Measurements from ENCODE around the gene EPHA3. TPM values are rescaled to one million over a fixed set of nuclear protein-coding genes. Genes with fewer than 3 reads are reported as not detected.

EPHA3 gene
- total RNA-seq, 1 experiment from 2014 or later, result not detected

- no peak for DNase-seq
- no peaks in the 10 kb centered on the region for H3K27me3 Mint-ChIP-seq (ENCODE audit: insufficient read depth, unreplicated experiment)
- no peaks in the 10 kb centered on the region for H3K9me3 Mint-ChIP-seq (ENCODE audit: unreplicated experiment)
- Histone ChIP-seq H3K36me3 (ENCODE audit: control insufficient read depth, insufficient read depth, low read length) (no peaks in the 10 kb centered on the region), H3K9me3 (no peaks in the 10 kb centered on the region), H3K4me1 (no peaks in the 10 kb centered on the region), H3K4me3 (ENCODE audit: low read depth, low read length) (no peak overlapping the region), H3K27me3 (replicated peaks; ENCODE audit: control insufficient read depth, insufficient read depth, low read length) (no peaks in the 10 kb centered on the region)
- ChIA-PET POLR2A (no interaction called here), CTCF (no interaction called here)
- TF ChIP-seq CTCF (IDR thresholded peaks at IDR 0.05; ENCODE audit: insufficient read depth in 1 of 2, low read depth in 1 of 2, low read length in 1 of 2, severe bottlenecking in 1 of 2, unreplicated experiment in 1 of 2), result no peak
- BruUV-seq (replicated peaks), result no TSS peak
- intact Hi-C loops (cut with micrococcal nuclease; ENCODE audit: unreplicated experiment), result no loop called here
- H3K4me1 Mint-ChIP-seq (ENCODE audit: low read depth, unreplicated experiment), result no peaks in the 10 kb centered on the region
- H3K27ac Mint-ChIP-seq (ENCODE audit: unreplicated experiment), result no peak overlapping the region
- H3K36me3 Mint-ChIP-seq (ENCODE audit: insufficient read depth, unreplicated experiment), result no peaks in the 10 kb centered on the region
- H3K4me3 Mint-ChIP-seq (ENCODE audit: unreplicated experiment), result no peak overlapping the region
These were observed 143.3 kb downstream of the EPHA3 start for GRCh38 chr3:89250742-89251141.

- H3K27ac Mint-ChIP-seq (ENCODE audit: unreplicated experiment), result no peak overlapping the region
- Histone ChIP-seq H3K36me3 (ENCODE audit: control insufficient read depth, insufficient read depth, low read length) (no peaks in the 10 kb centered on the region), H3K4me1 (no peaks in the 10 kb centered on the region), H3K4me3 (ENCODE audit: low read depth, low read length) (no peak overlapping the region), H3K9me3 (no peaks in the 10 kb centered on the region), H3K27me3 (replicated peaks; ENCODE audit: control insufficient read depth, insufficient read depth, low read length) (no peaks in the 10 kb centered on the region)
- H3K9me3 Mint-ChIP-seq (ENCODE audit: unreplicated experiment), result no peaks in the 10 kb centered on the region
- no peaks in the 10 kb centered on the region for H3K27me3 Mint-ChIP-seq (ENCODE audit: insufficient read depth, unreplicated experiment)
- no TSS peak for BruUV-seq (replicated peaks)
- no peaks in the 10 kb centered on the region for H3K36me3 Mint-ChIP-seq (ENCODE audit: insufficient read depth, unreplicated experiment)
- POLR2A ChIA-PET, result no interaction called here
- CTCF ChIA-PET, result no interaction called here
- H3K4me1 Mint-ChIP-seq (ENCODE audit: low read depth, unreplicated experiment), result no peaks in the 10 kb centered on the region
- TF ChIP-seq CTCF (IDR thresholded peaks at IDR 0.05; ENCODE audit: insufficient read depth in 1 of 2, low read depth in 1 of 2, low read length in 1 of 2, severe bottlenecking in 1 of 2, unreplicated experiment in 1 of 2), result no peak
- DNase-seq, result no peak
- H3K4me3 Mint-ChIP-seq (ENCODE audit: unreplicated experiment), result no peak overlapping the region
- intact Hi-C loops (cut with micrococcal nuclease; ENCODE audit: unreplicated experiment), result no loop called here
These were observed 144.6 kb downstream of the EPHA3 start for GRCh38 chr3:89252016-89252415.

- CTCF ChIA-PET, result no interaction called here
These were observed 145.4 kb downstream of the EPHA3 start for GRCh38 chr3:89252860-89253259.

More at GRCh38 chr3:89252860-89253259, 145.4 kb downstream of the EPHA3 start:
- Histone ChIP-seq H3K27me3 (replicated peaks; ENCODE audit: control insufficient read depth, insufficient read depth, low read length) (no peaks in the 10 kb centered on the region), H3K36me3 (ENCODE audit: control insufficient read depth, insufficient read depth, low read length) (no peaks in the 10 kb centered on the region), H3K9me3 (no peaks in the 10 kb centered on the region), H3K4me3 (ENCODE audit: low read depth, low read length) (no peak overlapping the region), H3K4me1 (no peaks in the 10 kb centered on the region)
- POLR2A ChIA-PET, result no interaction called here
- Mint-ChIP-seq H3K4me3 (ENCODE audit: unreplicated experiment) (no peak overlapping the region), H3K9me3 (ENCODE audit: unreplicated experiment) (no peaks in the 10 kb centered on the region), H3K27me3 (ENCODE audit: insufficient read depth, unreplicated experiment) (no peaks in the 10 kb centered on the region), H3K4me1 (ENCODE audit: low read depth, unreplicated experiment) (no peaks in the 10 kb centered on the region), H3K36me3 (ENCODE audit: insufficient read depth, unreplicated experiment) (no peaks in the 10 kb centered on the region), H3K27ac (ENCODE audit: unreplicated experiment) (no peak overlapping the region)
- TF ChIP-seq CTCF (IDR thresholded peaks at IDR 0.05; ENCODE audit: insufficient read depth in 1 of 2, low read depth in 1 of 2, low read length in 1 of 2, severe bottlenecking in 1 of 2, unreplicated experiment in 1 of 2), result no peak
- BruUV-seq (replicated peaks), result no TSS peak
- no peak for DNase-seq
- intact Hi-C loops (cut with micrococcal nuclease; ENCODE audit: unreplicated experiment), result no loop called here
